Liver (tissue), 9 donors: ENCODE results near the gene CPED1. TPM values are rescaled to one million over a fixed set of nuclear protein-coding genes. Genes with fewer than 3 reads are reported as not detected.

Source experiments
- DNase-seq: peaks from one replicate; pipeline ENCODE4 v3.0.0-alpha.2; 2017; ENCODE audit warnings: low spot score
- H3K27ac ChIP-seq, 2 donors: one replicate each; pipeline ENCODE4 v1.7.0; 2013; ENCODE audit warnings: inconsistent platforms in 2 of 2, low read length in 2 of 2, control low read depth in 1 of 2, low read depth in 1 of 2, mild to moderate bottlenecking in 1 of 2
- H3K27me3 ChIP-seq, 4 donors: one replicate each; pipeline versions ENCODE4 v1.6.1 to v1.7.0; 2013; ENCODE audit warnings: low read length in 3 of 4, inconsistent platforms in 1 of 4, mild to moderate bottlenecking in 1 of 4, moderate library complexity in 1 of 4; ENCODE audit not compliant: control insufficient read depth in 4 of 4, insufficient read depth in 4 of 4
- H3K36me3 ChIP-seq, 4 donors: one replicate each; pipeline versions ENCODE4 v1.6.1 to v1.7.0; 2013; ENCODE audit warnings: low read length in 3 of 4, mild to moderate bottlenecking in 3 of 4, low read depth in 1 of 4, moderate library complexity in 1 of 4; ENCODE audit not compliant: control insufficient read depth in 4 of 4, insufficient read depth in 3 of 4
- H3K4me1 ChIP-seq, 4 donors: one replicate each; pipeline versions ENCODE4 v1.6.1 to v1.7.0; 2013; ENCODE audit warnings: low read length in 3 of 4, mild to moderate bottlenecking in 3 of 4, moderate library complexity in 1 of 4; ENCODE audit not compliant: control insufficient read depth in 4 of 4, insufficient read depth in 4 of 4
- H3K4me3 ChIP-seq, 3 donors: one replicate each; pipeline versions ENCODE4 v1.6.1 to v1.7.0; 2013; ENCODE audit warnings: low read length in 3 of 3, control low read depth in 1 of 3, low read depth in 1 of 3, mild to moderate bottlenecking in 1 of 3
- H3K9ac ChIP-seq, 2 donors: one replicate each; pipeline ENCODE4 v1.7.0; 2013; ENCODE audit warnings: low read length in 2 of 2, mild to moderate bottlenecking in 2 of 2, moderate library complexity in 2 of 2, control low read depth in 1 of 2, low read depth in 1 of 2
- H3K9me3 ChIP-seq, 4 donors: one replicate each; pipeline versions ENCODE4 v1.6.1 to v1.7.0; 2013; ENCODE audit warnings: low read length in 3 of 4; ENCODE audit not compliant: control insufficient read depth in 4 of 4
- CTCF ChIP-seq: fragments of 150-350 bp; IDR thresholded peaks from 2 replicates; pipeline ENCODE4 v1.5.1; 2017; ENCODE audit warnings: improper control_type of control experiment, low read depth, low read length; ENCODE audit not compliant: missing input control
- EGR1 ChIP-seq, 2 donors: IDR thresholded peaks; 2 replicates each; pipeline ENCODE4 v1.6.1; 2016 to 2018; ENCODE audit warnings: antibody characterized with exemption in 2 of 2, low read depth in 2 of 2
- FOXA1 ChIP-seq: IDR thresholded peaks from 2 replicates; pipeline ENCODE4 v1.6.1; 2016; ENCODE audit warnings: antibody characterized with exemption
- FOXA2 ChIP-seq: IDR thresholded peaks from 2 replicates; pipeline ENCODE4 v1.6.1; 2016; ENCODE audit warnings: antibody characterized with exemption
- GABPA ChIP-seq, 2 donors: IDR thresholded peaks in 1 of 2; conservative IDR thresholded peaks in 1 of 2; 2 replicates each; pipeline ENCODE4 v1.6.1; 2016; ENCODE audit warnings: antibody characterized with exemption in 2 of 2, mild to moderate bottlenecking in 1 of 2, moderate library complexity in 1 of 2
- HNF4A ChIP-seq, 2 donors: conservative IDR thresholded peaks; 2 replicates each; pipeline ENCODE4 v1.6.1; 2016; ENCODE audit warnings: antibody characterized with exemption in 2 of 2, mild to moderate bottlenecking in 2 of 2
- HNF4G ChIP-seq: IDR thresholded peaks from 2 replicates; pipeline ENCODE4 v1.6.1; 2016; ENCODE audit warnings: antibody characterized with exemption
- JUND ChIP-seq, 2 donors: IDR thresholded peaks; 2 replicates each; pipeline ENCODE4 v1.6.1; 2016; ENCODE audit warnings: antibody characterized with exemption in 2 of 2
- MAX ChIP-seq: IDR thresholded peaks from 2 replicates; pipeline ENCODE4 v1.6.1; 2016; ENCODE audit warnings: antibody characterized with exemption
- NR2F2 ChIP-seq: IDR thresholded peaks from 2 replicates; pipeline ENCODE4 v1.6.1; 2016; ENCODE audit warnings: antibody characterized with exemption
- RAD21 ChIP-seq, 2 donors: IDR thresholded peaks; 2 replicates each; pipeline ENCODE4 v1.6.1; 2016; ENCODE audit warnings: antibody characterized with exemption in 2 of 2, mild to moderate bottlenecking in 2 of 2
- RXRA ChIP-seq, 2 donors: IDR thresholded peaks; 2 replicates each; pipeline ENCODE4 v1.6.1; 2017 to 2018; ENCODE audit warnings: antibody characterized with exemption in 2 of 2, mild to moderate bottlenecking in 1 of 2
- SP1 ChIP-seq: IDR thresholded peaks from 2 replicates; pipeline ENCODE4 v1.6.1; 2018; ENCODE audit warnings: antibody characterized with exemption, mild to moderate bottlenecking
- TAF1 ChIP-seq: conservative IDR thresholded peaks from 2 replicates; pipeline ENCODE4 v1.6.1; 2016; ENCODE audit warnings: antibody characterized with exemption, mild to moderate bottlenecking
- YY1 ChIP-seq: IDR thresholded peaks from 2 replicates; pipeline ENCODE4 v1.6.1; 2016; ENCODE audit warnings: antibody characterized with exemption, mild to moderate bottlenecking
- ZBTB33 ChIP-seq: IDR thresholded peaks from 2 replicates; pipeline ENCODE4 v1.6.1; 2016; ENCODE audit warnings: antibody characterized with exemption
- WGBS: extraction: QIAGEN DNeasy Blood & Tissue Kit; methylation state at CpG from one replicate; pipeline ENCODE4 v1.1.7; 2013; 5-methylcytosine and 5-hydroxymethylcytosine counted together
- polyA plus RNA-seq, 2 donors: library from polyadenylated mRNA; stranded (reverse) in 1 of 2; unstranded in 1 of 2; fragments of 200-250 nt in 1 of 2; fragments of >200 nt in 1 of 2; fragmentation: Nextera tagmentation in 1 of 2; extraction: Ambion mirVana in 1 of 2; gene quantifications; one replicate each; pipeline versions ENCODE4 v1.2.1 to v1.2.3, GENCODE V29; 2013 to 2015
- total RNA-seq, 2 donors: library from RNA; depleted of rRNA; stranded (reverse); fragments of >200 nt; gene quantifications; one replicate each; pipeline ENCODE4 v1.2.3, GENCODE V29; 2014
- TF ChIP-seq, protein P1 (sequence below): IDR thresholded peaks from 2 replicates; pipeline ENCODE4 v1.6.1; 2016; ENCODE audit warnings: antibody characterized with exemption
- TF ChIP-seq, protein P2 (sequence below): IDR thresholded peaks from 2 replicates; pipeline ENCODE4 v1.6.1; 2016; ENCODE audit warnings: antibody characterized with exemption, mild to moderate bottlenecking
- donor health status: healthy.
- donor health status: healthy.
- donor health status: healthy.
- donor health status: healthy.
- donor health status: healthy.

Gene CPED1
- total and polyA plus RNA-seq, 4 donors, result 8.5 to 58.0 (median 14.6) TPM

DNA sequence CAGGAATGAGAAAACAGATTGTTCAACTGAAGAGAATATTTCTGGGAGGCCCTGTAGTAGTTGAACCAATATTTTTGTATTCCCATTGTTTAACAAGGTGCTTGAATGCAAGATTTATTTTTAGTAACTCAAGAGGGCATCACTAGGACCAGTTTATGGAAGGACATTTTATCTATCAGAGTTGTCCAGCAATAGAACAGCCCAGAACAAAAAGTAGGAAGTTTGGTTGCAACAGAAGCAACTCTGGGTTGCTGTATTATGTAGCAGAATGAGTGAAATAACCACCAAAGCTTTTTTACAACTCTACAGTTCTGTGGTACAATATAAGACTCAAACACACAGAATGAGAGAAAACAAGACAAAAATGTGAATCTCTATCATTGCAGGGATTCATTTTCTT lies 34.7 kb downstream of the CPED1 start (continued):
- TF ChIP-seq CTCF (no peak), NR2F2 (no peak), MAX (no peak), HNF4G (no peak), TAF1 (no peak), GABPA (IDR thresholded peaks at IDR 0.05 in 1 of 2, conservative IDR thresholded peaks at IDR 0.05 in 1 of 2) (no peak), RAD21 (IDR thresholded peaks at IDR 0.05) (no peak), FOXA1 (no peak)
- TF ChIP-seq, protein P1, sequence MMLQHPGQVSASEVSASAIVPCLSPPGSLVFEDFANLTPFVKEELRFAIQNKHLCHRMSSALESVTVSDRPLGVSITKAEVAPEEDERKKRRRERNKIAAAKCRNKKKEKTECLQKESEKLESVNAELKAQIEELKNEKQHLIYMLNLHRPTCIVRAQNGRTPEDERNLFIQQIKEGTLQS, result no peak

DNA sequence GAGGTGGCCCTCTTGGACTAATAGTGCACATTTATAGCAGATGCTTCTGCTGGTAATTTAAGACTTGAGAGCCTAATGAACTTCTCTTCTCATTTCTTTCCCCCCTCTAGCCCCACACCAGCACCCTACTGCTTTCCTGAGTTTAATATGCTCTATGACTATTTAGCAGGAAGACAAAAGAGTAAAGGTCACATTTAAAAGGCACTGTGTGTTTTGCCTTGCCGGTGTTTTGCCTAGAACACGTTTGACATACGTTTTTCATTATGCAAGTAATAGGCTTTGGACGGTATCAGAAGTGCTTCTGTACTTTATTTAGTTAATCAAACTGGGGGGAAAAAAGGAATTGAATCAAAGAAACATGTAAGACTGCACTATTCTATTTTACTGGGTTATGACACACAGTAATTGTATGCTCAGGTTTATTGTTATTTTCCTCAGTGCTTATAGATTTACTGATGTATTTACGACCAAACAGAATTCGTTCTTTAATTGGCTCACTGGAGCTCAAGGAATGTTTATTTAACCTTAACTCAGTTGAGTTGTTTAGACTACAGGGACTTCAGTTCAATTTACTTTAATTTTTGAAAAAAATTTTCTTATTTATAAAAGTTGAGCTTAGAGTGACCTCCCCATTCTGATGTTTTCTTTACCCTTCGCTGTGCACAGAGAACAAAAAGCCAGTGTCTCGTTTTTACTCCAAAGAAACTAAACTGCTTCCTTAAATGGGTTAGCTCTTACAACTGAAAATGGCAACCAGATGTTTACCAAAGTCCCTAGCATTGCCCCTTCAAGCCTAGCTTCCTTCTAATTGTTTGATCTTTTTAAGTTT lies 35.4 kb downstream of the CPED1 start:
- H3K9me3 ChIP-seq, result no peaks in the 10 kb centered on the region
- H3K4me1 ChIP-seq, result peaks cover 3 to 37% (median 18%) of the 10 kb centered on the region in 4 donors
- no peak overlapping the region for H3K4me3 ChIP-seq
- peak overlapping the region in 1 of 2 donors; percentile 1 for H3K9ac ChIP-seq
- H3K36me3 ChIP-seq, result peaks cover 0 to 4% (median 1%) of the 10 kb centered on the region in 4 donors
- H3K27me3 ChIP-seq, result no peaks in the 10 kb centered on the region
- DNase-seq, result no peak
- WGBS, result 27% methylated on average over 8 of the region's 8 CpGs
- TF ChIP-seq RXRA (IDR thresholded peaks at IDR 0.05), result peak in 1 of 2 donors; percentile 12
- no peak for TF ChIP-seq GABPA (IDR thresholded peaks at IDR 0.05 in 1 of 2, conservative IDR thresholded peaks at IDR 0.05 in 1 of 2)
- TF ChIP-seq JUND (IDR thresholded peaks at IDR 0.05), result no peak
- TF ChIP-seq ZBTB33, result no peak
- TF ChIP-seq, protein P1, result no peak
- TF ChIP-seq NR2F2, result no peak
- no peak for TF ChIP-seq FOXA2
- peak; percentile 59 to 71 for TF ChIP-seq HNF4A (conservative IDR thresholded peaks at IDR 0.05)
- peak; percentile 65 for TF ChIP-seq SP1
- TF ChIP-seq TAF1, result no peak
- TF ChIP-seq MAX, result no peak
- no peak for TF ChIP-seq FOXA1
- peak; percentile 29 for TF ChIP-seq YY1
- peak; percentile 13 for TF ChIP-seq HNF4G
- TF ChIP-seq EGR1 (IDR thresholded peaks at IDR 0.05; ENCODE audit: low read depth in 2 of 2), result no peak
- no peak for TF ChIP-seq CTCF
- no peak for TF ChIP-seq RAD21 (IDR thresholded peaks at IDR 0.05)
- TF ChIP-seq, protein P2, sequence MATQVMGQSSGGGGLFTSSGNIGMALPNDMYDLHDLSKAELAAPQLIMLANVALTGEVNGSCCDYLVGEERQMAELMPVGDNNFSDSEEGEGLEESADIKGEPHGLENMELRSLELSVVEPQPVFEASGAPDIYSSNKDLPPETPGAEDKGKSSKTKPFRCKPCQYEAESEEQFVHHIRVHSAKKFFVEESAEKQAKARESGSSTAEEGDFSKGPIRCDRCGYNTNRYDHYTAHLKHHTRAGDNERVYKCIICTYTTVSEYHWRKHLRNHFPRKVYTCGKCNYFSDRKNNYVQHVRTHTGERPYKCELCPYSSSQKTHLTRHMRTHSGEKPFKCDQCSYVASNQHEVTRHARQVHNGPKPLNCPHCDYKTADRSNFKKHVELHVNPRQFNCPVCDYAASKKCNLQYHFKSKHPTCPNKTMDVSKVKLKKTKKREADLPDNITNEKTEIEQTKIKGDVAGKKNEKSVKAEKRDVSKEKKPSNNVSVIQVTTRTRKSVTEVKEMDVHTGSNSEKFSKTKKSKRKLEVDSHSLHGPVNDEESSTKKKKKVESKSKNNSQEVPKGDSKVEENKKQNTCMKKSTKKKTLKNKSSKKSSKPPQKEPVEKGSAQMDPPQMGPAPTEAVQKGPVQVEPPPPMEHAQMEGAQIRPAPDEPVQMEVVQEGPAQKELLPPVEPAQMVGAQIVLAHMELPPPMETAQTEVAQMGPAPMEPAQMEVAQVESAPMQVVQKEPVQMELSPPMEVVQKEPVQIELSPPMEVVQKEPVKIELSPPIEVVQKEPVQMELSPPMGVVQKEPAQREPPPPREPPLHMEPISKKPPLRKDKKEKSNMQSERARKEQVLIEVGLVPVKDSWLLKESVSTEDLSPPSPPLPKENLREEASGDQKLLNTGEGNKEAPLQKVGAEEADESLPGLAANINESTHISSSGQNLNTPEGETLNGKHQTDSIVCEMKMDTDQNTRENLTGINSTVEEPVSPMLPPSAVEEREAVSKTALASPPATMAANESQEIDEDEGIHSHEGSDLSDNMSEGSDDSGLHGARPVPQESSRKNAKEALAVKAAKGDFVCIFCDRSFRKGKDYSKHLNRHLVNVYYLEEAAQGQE, result no peak
- peak overlapping the region; percentile 17 to 50 for H3K27ac ChIP-seq
